Mammary epithelial cell (primary cell): ENCODE measurements around the gene FAM13A.

Source experiments
- CTCF ChIP-seq, 2 donors: IDR thresholded peaks in 1 of 2; conservative IDR thresholded peaks in 1 of 2; 2 replicates each; pipeline ENCODE4 v1.5.1; 2011 to 2012; ENCODE audit warnings: inconsistent platforms in 2 of 2, low read length in 2 of 2, mild to moderate bottlenecking in 2 of 2, control low read depth in 1 of 2, low read depth in 1 of 2; ENCODE audit not compliant: insufficient read depth in 1 of 2; ENCODE audit errors: extremely low read depth in 1 of 2
- EZH2 ChIP-seq: IDR thresholded peaks from 2 replicates; pipeline ENCODE4 v1.6.1; 2012; ENCODE audit warnings: low read length, inconsistent platforms, borderline replicate concordance

DNA sequence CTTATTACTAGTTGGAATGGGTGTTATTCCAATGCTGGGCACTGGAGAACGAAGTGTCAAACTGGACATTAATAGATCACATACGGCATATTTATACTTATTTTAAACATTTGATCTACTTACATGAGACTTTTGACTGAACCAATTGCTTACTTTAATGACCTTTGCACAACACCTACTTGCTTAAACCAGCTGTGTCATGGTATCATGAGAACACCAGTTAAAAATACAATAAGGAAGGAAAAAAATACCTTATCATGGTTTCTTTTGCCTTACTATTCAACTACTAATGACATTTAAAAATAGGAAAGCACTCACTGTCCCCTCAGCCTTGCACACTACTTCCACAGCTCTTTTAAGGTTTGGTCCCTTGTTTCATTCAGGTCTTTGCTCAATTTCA lies 146.9 kb downstream of the FAM13A start:
- TF ChIP-seq CTCF (conservative IDR thresholded peaks at IDR 0.05 in 1 of 2, IDR thresholded peaks at IDR 0.05 in 1 of 2; ENCODE audit: extremely low read depth in 1 of 2, insufficient read depth in 1 of 2, low read depth in 1 of 2, low read length in 2 of 2): no peak
- TF ChIP-seq EZH2: no peak
